Measurements from ENCODE around the gene C16orf54. TPM values are rescaled to one million over a fixed set of nuclear protein-coding genes. Genes with fewer than 3 reads are reported as not detected.
"Not testable (repeated sequence)": the region's sequence is repeated elsewhere in the genome, so short reads cannot be mapped to it uniquely, and the experiment has no call there.

C16orf54 gene
- total RNA-seq = 11.2 TPM
- long read RNA-seq, transcript C16orf54-201 (2 exons, 2,585 nt) = major isoform, 18 of 20 reads
- long read RNA-seq, partial matches to known transcripts = 1 of 20 reads
- long read RNA-seq, other reads (novel, unspliced or antisense) = 1 of 20 reads

DNA sequence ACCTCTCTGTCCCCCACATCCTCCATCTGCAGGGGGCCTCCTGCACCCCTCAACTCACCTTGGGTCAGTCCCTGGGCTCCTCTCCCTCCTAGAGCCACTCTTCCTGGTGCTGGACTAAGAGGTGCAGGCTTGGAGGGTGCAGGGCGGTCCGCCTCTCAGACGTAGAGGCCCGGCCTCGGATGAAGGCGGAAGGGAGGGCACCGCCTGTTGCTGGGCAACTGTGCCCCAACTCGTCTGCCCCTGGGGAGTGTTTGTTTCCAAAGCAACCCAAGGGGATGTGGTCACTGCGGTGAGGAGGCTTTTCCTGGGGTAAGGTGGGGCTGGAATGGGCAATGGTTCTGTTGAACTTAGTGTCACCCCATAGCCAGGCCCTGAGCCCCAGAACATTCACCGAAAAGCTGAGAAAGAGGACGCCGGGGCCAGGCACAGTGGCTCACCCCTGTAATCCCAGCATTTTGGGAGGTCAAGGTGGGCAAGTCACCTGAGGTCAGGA lies at the start of gene C16orf54:
Gene C16orf54, minus strand, starts transcription at position 138 of the 493 bp plus-strand sequence. CDS start 1,039 bp downstream, outside the sequence.
- TF ChIP-seq CTCF (IDR thresholded peaks at IDR 0.05) = no peak
- DNase-seq = peak; percentile 93
- no peaks in the 10 kb centered on the region for H3K36me3 ChIP-seq
- peak within 1 kb of the TSS; percentile 73 for H3K27ac ChIP-seq
- H3K4me1 ChIP-seq = peaks cover 14% of the 10 kb centered on the region
- intact Hi-C loops (cut with DNase I) = no loop called here
- H3K4me3 ChIP-seq = peak within 1 kb of the TSS; percentile 62
- no peaks in the 10 kb centered on the region for H3K9me3 ChIP-seq
- ATAC-seq = peak; percentile 92 to 96
- H3K27me3 ChIP-seq (ENCODE audit: low read depth) = no peaks in the 10 kb centered on the region

GRCh38 chr16:29794231-29794710 lies 48.5 kb upstream of the C16orf54 start:
- intact Hi-C loops (cut with DNase I) = no loop called here
- DNase-seq (no peak), ATAC-seq (no peak)
- Histone ChIP-seq H3K27ac (no peak overlapping the region), H3K36me3 (peaks cover 22% of the 10 kb centered on the region), H3K4me1 (peaks cover 18% of the 10 kb centered on the region), H3K4me3 (no peak overlapping the region), H3K27me3 (ENCODE audit: low read depth) (no peaks in the 10 kb centered on the region), H3K9me3 (no peaks in the 10 kb centered on the region)
- no peak for TF ChIP-seq CTCF (IDR thresholded peaks at IDR 0.05)

DNA sequence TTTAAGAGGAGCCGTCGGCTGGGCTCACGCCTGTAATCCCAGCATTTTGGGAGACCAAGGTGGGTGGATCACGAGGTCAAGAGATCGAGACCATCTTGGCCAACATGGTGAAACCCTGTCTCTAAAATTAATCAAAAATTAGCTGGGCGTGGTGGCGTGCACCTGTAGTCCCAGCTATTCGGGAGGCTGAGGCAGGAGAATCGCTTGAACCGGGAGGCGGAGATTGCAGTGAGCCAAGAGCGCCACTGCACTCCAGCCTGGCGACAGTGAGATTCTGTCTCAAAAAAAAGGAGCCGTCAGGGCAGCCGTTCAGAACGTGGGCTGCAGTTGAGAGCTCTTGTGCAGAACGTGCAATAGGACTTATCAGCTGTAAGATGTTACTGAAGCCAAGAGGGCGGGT lies 47.4 kb upstream of the C16orf54 start:
- H3K27me3 ChIP-seq (ENCODE audit: low read depth); H3K9me3 ChIP-seq; intact Hi-C loops (cut with DNase I); H3K27ac ChIP-seq; DNase-seq; H3K4me3 ChIP-seq; ATAC-seq: not testable (repeated sequence)
- H3K4me1 ChIP-seq = peaks cover 18% of the 10 kb centered on the region
- H3K36me3 ChIP-seq = peaks cover 12% of the 10 kb centered on the region

DNA sequence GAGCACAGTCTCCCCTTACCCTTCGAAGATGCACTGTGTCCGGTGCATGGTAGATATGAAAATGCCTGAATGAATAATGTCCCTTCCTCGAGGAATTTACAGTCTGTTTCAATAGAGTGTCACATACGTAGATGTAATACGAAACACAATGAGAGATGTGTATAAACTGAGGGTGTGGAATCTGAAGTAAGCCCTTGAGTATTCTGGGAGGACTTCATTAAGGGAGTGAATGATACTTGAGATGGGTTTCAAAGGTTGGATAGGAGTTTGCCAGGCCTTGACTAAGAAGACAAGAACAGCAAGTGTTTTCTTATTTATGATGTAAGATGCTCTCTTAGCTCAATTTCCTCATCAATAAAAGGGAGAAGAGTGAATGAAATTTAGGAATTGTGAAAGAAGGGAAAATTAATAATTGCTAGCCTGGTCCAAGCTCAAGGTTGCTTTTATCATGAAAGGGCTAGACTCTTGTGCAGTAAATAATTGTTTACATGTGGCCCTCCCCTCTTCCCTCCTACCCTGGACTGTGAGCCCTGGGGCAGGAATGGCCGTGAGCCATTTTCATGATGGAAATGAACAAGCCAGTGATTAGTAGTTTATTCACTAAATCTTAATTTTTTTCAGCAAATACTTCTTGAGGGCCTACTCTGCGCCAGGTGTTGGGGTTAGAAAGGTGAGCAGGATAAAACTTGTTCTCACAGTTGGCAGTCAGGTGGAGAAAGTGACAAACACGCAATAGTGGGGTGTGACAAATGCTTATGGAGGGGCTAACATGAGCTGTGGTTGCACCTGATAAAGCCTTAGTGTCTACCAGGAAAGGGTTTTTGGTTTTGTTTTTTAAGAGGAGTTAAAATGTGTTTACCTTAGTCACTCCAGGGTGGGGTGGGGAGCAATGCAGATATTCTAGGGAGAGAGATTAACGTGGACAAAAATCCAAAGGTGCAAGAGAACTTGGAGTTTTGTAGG lies 46.3 kb upstream of the C16orf54 start:
- Histone ChIP-seq H3K4me1 (peaks cover 18% of the 10 kb centered on the region), H3K9me3 (no peaks in the 10 kb centered on the region), H3K4me3 (peak overlapping the region; percentile 83), H3K27ac (no peak overlapping the region), H3K36me3 (peaks cover 3% of the 10 kb centered on the region), H3K27me3 (ENCODE audit: low read depth) (no peaks in the 10 kb centered on the region)
- TF ChIP-seq CTCF (IDR thresholded peaks at IDR 0.05) = no peak
- DNase-seq (no peak), ATAC-seq (no peak)
- intact Hi-C loops (cut with DNase I) = no loop called here

GRCh38 chr16:29790949-29791844 lies 45.4 kb upstream of the C16orf54 start:
- DNase-seq = no peak
- no peak for ATAC-seq
- Histone ChIP-seq H3K27me3 (ENCODE audit: low read depth) (no peaks in the 10 kb centered on the region), H3K27ac (peak overlapping the region; percentile 89), H3K9me3 (no peaks in the 10 kb centered on the region), H3K36me3 (no peaks in the 10 kb centered on the region), H3K4me1 (peaks cover 18% of the 10 kb centered on the region), H3K4me3 (peak overlapping the region; percentile 83)
- intact Hi-C loops (cut with DNase I) = no loop called here
- no peak for TF ChIP-seq CTCF (IDR thresholded peaks at IDR 0.05)

Measured in lower lobe of right lung (tissue), 2 donors.